HFFc6 (cell line): ENCODE data around the gene DAPK1. TPM values are rescaled to one million over a fixed set of nuclear protein-coding genes. Genes with fewer than 3 reads are reported as not detected.

Experiments used
- DNase-seq: peaks from one replicate; pipeline ENCODE4 v3.0.0-alpha.2; 2018
- H3K27ac Mint-ChIP-seq: 2 replicates; pipeline ENCODE4 v1.8.0; 2020; ENCODE audit warnings: mild to moderate bottlenecking, mixed read lengths
- H3K27me3 Mint-ChIP-seq: 2 replicates; pipeline ENCODE4 v1.8.0; 2021; ENCODE audit warnings: mild to moderate bottlenecking, moderate library complexity, mixed read lengths; ENCODE audit not compliant: insufficient read depth
- H3K36me3 Mint-ChIP-seq: 2 replicates; pipeline ENCODE4 v1.8.0; 2021; ENCODE audit warnings: low read depth, mixed read lengths
- H3K4me1 Mint-ChIP-seq: 2 replicates; pipeline ENCODE4 v1.8.0; 2020; ENCODE audit warnings: low read depth, mixed read lengths
- H3K4me3 Mint-ChIP-seq: 2 replicates; pipeline ENCODE4 v1.8.0; 2020; ENCODE audit warnings: mild to moderate bottlenecking, moderate library complexity, mixed read lengths
- H3K9me3 Mint-ChIP-seq: 2 replicates; pipeline ENCODE4 v1.8.0; 2020; ENCODE audit warnings: mild to moderate bottlenecking, mixed read lengths
- total RNA-seq, 6 experiments: library from RNA; stranded (reverse); fragmentation: NEBNext Ultra II Directional; extraction: Animal tissue kit (Norgen Biotek cat#: 25700); gene quantifications; 2 replicates in 1 of 6; 3 replicates in 5 of 6; pipeline ENCODE4 v1.2.3, GENCODE V29; 2021
- TF ChIP-seq, protein P1 (sequence below): fragments of 200-600 bp; sonication (generic); IDR thresholded peaks from 2 replicates; pipeline ENCODE4 v1.5.0; 2021; ENCODE audit warnings: antibody characterized with exemption, mild to moderate bottlenecking

DAPK1 gene
- total RNA-seq, 6 experiments from 2014 or later, result 0.06 to 0.36 (median 0.18) TPM

GRCh38 chr9:87505869-87506678 is 8.4 kb downstream of the DAPK1 start:
- no peaks in the 10 kb centered on the region for H3K4me1 Mint-ChIP-seq
- no peaks in the 10 kb centered on the region; the same call in 1 of the 2 replicates for H3K27me3 Mint-ChIP-seq
- peaks cover 10% of the 10 kb centered on the region; the same call in 1 of the 2 replicates for H3K9me3 Mint-ChIP-seq
- no peak for DNase-seq
- TF ChIP-seq, protein P1, sequence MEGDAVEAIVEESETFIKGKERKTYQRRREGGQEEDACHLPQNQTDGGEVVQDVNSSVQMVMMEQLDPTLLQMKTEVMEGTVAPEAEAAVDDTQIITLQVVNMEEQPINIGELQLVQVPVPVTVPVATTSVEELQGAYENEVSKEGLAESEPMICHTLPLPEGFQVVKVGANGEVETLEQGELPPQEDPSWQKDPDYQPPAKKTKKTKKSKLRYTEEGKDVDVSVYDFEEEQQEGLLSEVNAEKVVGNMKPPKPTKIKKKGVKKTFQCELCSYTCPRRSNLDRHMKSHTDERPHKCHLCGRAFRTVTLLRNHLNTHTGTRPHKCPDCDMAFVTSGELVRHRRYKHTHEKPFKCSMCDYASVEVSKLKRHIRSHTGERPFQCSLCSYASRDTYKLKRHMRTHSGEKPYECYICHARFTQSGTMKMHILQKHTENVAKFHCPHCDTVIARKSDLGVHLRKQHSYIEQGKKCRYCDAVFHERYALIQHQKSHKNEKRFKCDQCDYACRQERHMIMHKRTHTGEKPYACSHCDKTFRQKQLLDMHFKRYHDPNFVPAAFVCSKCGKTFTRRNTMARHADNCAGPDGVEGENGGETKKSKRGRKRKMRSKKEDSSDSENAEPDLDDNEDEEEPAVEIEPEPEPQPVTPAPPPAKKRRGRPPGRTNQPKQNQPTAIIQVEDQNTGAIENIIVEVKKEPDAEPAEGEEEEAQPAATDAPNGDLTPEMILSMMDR, result no peak
- H3K27ac Mint-ChIP-seq, result no peak overlapping the region
- H3K36me3 Mint-ChIP-seq, result no peaks in the 10 kb centered on the region
- H3K4me3 Mint-ChIP-seq, result no peak overlapping the region

GRCh38 chr9:87507576-87507975 is 9.9 kb downstream of the DAPK1 start:
- Mint-ChIP-seq H3K4me3 (no peak overlapping the region), H3K9me3 (peaks cover 14% of the 10 kb centered on the region; the same call in 1 of the 2 replicates), H3K36me3 (no peaks in the 10 kb centered on the region), H3K4me1 (no peaks in the 10 kb centered on the region), H3K27me3 (peaks cover 1% of the 10 kb centered on the region; the same call in 1 of the 2 replicates), H3K27ac (no peak overlapping the region)
- no peak for DNase-seq
- TF ChIP-seq, protein P1, result no peak

DNA sequence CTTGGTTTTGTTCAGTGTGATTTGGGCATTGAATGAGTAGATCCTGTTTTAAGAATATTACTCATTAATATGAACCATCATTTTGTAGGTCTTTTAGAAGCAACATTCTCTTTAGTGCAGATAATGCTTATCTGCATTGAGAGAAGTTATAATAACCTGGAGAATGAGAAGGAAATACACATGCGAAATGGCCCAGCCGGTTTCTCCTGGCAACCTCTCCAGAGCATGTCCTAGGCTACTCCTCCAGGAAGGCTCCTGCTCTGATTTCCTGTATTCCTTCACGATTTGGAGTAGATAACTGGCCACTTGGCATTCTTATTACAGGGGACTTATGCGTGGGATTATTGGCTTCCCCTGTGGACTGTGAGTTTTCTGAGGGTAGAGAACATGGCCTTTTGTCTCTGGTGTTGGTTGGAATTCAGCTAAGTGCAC is 12.6 kb downstream of the DAPK1 start:
- Mint-ChIP-seq H3K4me3 (no peak overlapping the region), H3K9me3 (peaks cover 14% of the 10 kb centered on the region; the same call in 1 of the 2 replicates), H3K27ac (no peak overlapping the region), H3K4me1 (no peaks in the 10 kb centered on the region), H3K27me3 (peaks cover 1% of the 10 kb centered on the region; the same call in 1 of the 2 replicates), H3K36me3 (no peaks in the 10 kb centered on the region)
- no peak for DNase-seq
- TF ChIP-seq, protein P1, result no peak

DNA sequence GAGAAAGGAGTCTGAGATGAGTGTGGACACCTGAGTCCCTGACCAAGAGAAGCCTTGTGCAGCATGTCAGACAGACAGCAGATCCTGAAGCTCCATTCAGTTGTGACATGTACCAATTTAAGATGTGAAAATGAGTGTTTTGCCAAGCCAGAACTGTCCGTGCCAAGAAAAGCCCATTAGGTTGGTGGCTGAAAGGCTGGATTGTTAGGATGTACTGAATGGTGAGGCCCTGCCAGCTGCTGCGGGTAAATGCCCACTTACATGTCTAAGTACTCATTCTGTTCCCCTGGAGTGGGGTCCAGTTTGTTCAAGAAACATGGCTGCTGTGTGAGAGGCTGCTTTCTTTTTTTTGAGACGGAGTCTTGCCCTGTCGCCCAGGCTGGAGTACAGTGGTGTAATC is 14.6 kb downstream of the DAPK1 start:
- no peaks in the 10 kb centered on the region for H3K4me1 Mint-ChIP-seq

GRCh38 chr9:87513161-87513560 is 15.5 kb downstream of the DAPK1 start:
- Mint-ChIP-seq H3K27ac (no peak overlapping the region), H3K36me3 (no peaks in the 10 kb centered on the region), H3K27me3 (peaks cover 1% of the 10 kb centered on the region; the same call in 1 of the 2 replicates), H3K9me3 (peaks cover 14% of the 10 kb centered on the region; the same call in 1 of the 2 replicates), H3K4me1 (no peaks in the 10 kb centered on the region), H3K4me3 (no peak overlapping the region)
- no peak for DNase-seq
- TF ChIP-seq, protein P1, result no peak

More for the DNA sequence above, 14.6 kb downstream of the DAPK1 start:
- DNase-seq, result no peak
- H3K27ac Mint-ChIP-seq, result no peak overlapping the region
- H3K4me3 Mint-ChIP-seq, result no peak overlapping the region
- peaks cover 1% of the 10 kb centered on the region; the same call in 1 of the 2 replicates for H3K27me3 Mint-ChIP-seq
- TF ChIP-seq, protein P1, result no peak
- H3K9me3 Mint-ChIP-seq, result peaks cover 14% of the 10 kb centered on the region; the same call in 1 of the 2 replicates
- no peaks in the 10 kb centered on the region for H3K36me3 Mint-ChIP-seq
